HG03135 (cell line): Measurements from ENCODE around the gene HLA-DMB.

Experiments
- ATAC-seq: cut with Tn5 transposase; IDR thresholded peaks from one replicate; pipeline ENCODE4 v1.9.1; 2021; ENCODE audit warnings: mild to moderate bottlenecking, moderate library complexity; ENCODE audit not compliant: unreplicated experiment

HLA-DMB gene

GRCh38 chr6:32931211-32931610 lies 9.6 kb downstream of the HLA-DMB start:
- ATAC-seq, result no peak

- no peak for ATAC-seq
These were observed 18.7 kb downstream of the HLA-DMB start for GRCh38 chr6:32922083-32922482.

- no peak for ATAC-seq
These were observed 20.1 kb downstream of the HLA-DMB start for GRCh38 chr6:32920715-32921114.

- ATAC-seq, result no peak
These were observed 27.9 kb downstream of the HLA-DMB start for GRCh38 chr6:32912951-32913350.

- ATAC-seq, result no peak
These were observed 31.9 kb downstream of the HLA-DMB start for GRCh38 chr6:32908897-32909296.

- no peak for ATAC-seq
These were observed 34.3 kb downstream of the HLA-DMB start for GRCh38 chr6:32906539-32906938.

- ATAC-seq, result no peak
These were observed 35.8 kb downstream of the HLA-DMB start for GRCh38 chr6:32905078-32905477.

GRCh38 chr6:32903952-32904351 lies 36.9 kb downstream of the HLA-DMB start:
- ATAC-seq, result no peak

GRCh38 chr6:32895006-32895345 lies 45.9 kb downstream of the HLA-DMB start:
- ATAC-seq, result peak; percentile 14

- peak; percentile 98 for ATAC-seq
These were observed 46.5 kb downstream of the HLA-DMB start for GRCh38 chr6:32894085-32895005.

- no peak for ATAC-seq
These were observed 50.0 kb downstream of the HLA-DMB start for GRCh38 chr6:32890831-32891230.

GRCh38 chr6:32889533-32889932 lies 51.3 kb downstream of the HLA-DMB start:
- ATAC-seq, result no peak

- ATAC-seq, result no peak
These were observed 52.3 kb downstream of the HLA-DMB start for GRCh38 chr6:32888576-32888975.

GRCh38 chr6:32887616-32888015 lies 53.2 kb downstream of the HLA-DMB start:
- no peak for ATAC-seq

- no peak for ATAC-seq
These were observed 54.0 kb downstream of the HLA-DMB start for GRCh38 chr6:32886681-32887383.

GRCh38 chr6:32885698-32886286 lies 55.0 kb downstream of the HLA-DMB start:
- no peak for ATAC-seq
